ENCODE measurements around the gene ZER1. TPM values are rescaled to one million over a fixed set of nuclear protein-coding genes. Genes with fewer than 3 reads are reported as not detected.
"Not testable (repeated sequence)": the region's sequence is repeated elsewhere in the genome, so short reads cannot be mapped to it uniquely, and the experiment has no call there.

Gene ZER1
- total RNA-seq, 2 experiments from 2014 or later = 15.3 to 15.9 TPM

DNA sequence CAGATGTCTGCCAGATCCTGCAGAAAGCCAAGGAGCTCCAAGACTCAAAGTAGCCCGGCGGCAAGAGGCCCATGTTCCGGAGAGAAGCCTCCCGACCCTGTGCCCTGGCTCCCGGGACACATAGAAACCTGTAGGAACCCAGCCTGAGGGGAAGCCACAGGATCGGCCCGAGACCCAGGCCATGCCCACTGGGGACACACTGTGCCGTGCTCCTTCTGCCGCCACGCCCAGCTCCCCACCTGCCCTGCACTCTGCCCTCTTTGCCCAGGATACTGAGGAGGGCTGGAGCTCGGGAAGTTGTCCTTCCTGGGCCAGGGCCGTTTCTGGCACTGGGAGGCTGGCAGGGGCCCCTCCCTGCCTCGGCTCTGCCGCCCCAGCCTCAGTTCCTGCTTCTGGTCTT lies 36.1 kb upstream of the ZER1 start:
- H3K4me3 Mint-ChIP-seq = no peak overlapping the region
- no peaks in the 10 kb centered on the region for H3K9me3 Mint-ChIP-seq (ENCODE audit: insufficient read depth)
- H3K27me3 Mint-ChIP-seq (ENCODE audit: low read depth) = no peaks in the 10 kb centered on the region
- H3K27ac Mint-ChIP-seq = no peak overlapping the region
- peaks cover 29% of the 10 kb centered on the region for H3K36me3 Mint-ChIP-seq (ENCODE audit: low read depth)
- ChIA-PET CTCF (interaction anchor here (0.6 to 1.8 kb wide), 3 partner anchors 10 to 213 kb away, joined by 3 to 5 read pairs (median 4); partner anchors contain the start of gene ENDOG), POLR2A (no interaction called here)
- ATAC-seq (no peak), DNase-seq (no peak)
- H3K4me1 Mint-ChIP-seq (ENCODE audit: low read depth) = no peaks in the 10 kb centered on the region

GRCh38 chr9:128805661-128806060 lies 33.9 kb upstream of the ZER1 start:
- H3K9me3 Mint-ChIP-seq (ENCODE audit: insufficient read depth) = no peaks in the 10 kb centered on the region
- H3K4me3 Mint-ChIP-seq = no peak overlapping the region
- no peaks in the 10 kb centered on the region for H3K27me3 Mint-ChIP-seq (ENCODE audit: low read depth)
- H3K27ac Mint-ChIP-seq = no peak overlapping the region
- no peaks in the 10 kb centered on the region for H3K4me1 Mint-ChIP-seq (ENCODE audit: low read depth)
- ATAC-seq (no peak), DNase-seq (no peak)
- peaks cover 39% of the 10 kb centered on the region for H3K36me3 Mint-ChIP-seq (ENCODE audit: low read depth)
- ChIA-PET CTCF (no interaction called here), POLR2A (interaction anchor here (0.6 to 0.8 kb wide), 2 partner anchors 112 to 653 kb away, joined by 3 to 4 read pairs; no protein-coding TSS in a partner anchor)

GRCh38 chr9:128802482-128802881 lies 30.8 kb upstream of the ZER1 start:
- no peak for DNase-seq
- peaks cover 47% of the 10 kb centered on the region for H3K36me3 Mint-ChIP-seq (ENCODE audit: low read depth)
- H3K4me1 Mint-ChIP-seq (ENCODE audit: low read depth) = no peaks in the 10 kb centered on the region
- ChIA-PET POLR2A (no interaction called here), CTCF (interaction anchor here (2.2 kb wide), 1 partner anchor 16 kb away, joined by 9 read pairs; the partner anchor contains the start of gene ENDOG)
- H3K9me3 Mint-ChIP-seq (ENCODE audit: insufficient read depth) = no peaks in the 10 kb centered on the region
- H3K4me3 Mint-ChIP-seq = no peak overlapping the region
- H3K27ac Mint-ChIP-seq = no peak overlapping the region
- ATAC-seq = no peak
- no peaks in the 10 kb centered on the region for H3K27me3 Mint-ChIP-seq (ENCODE audit: low read depth)

GRCh38 chr9:128800061-128800460 lies 28.3 kb upstream of the ZER1 start:
- H3K36me3 Mint-ChIP-seq (ENCODE audit: low read depth) = peaks cover 36% of the 10 kb centered on the region
- ChIA-PET POLR2A (no interaction called here), CTCF (no interaction called here)
- no peaks in the 10 kb centered on the region for H3K9me3 Mint-ChIP-seq (ENCODE audit: insufficient read depth)
- no peak for DNase-seq
- H3K27me3 Mint-ChIP-seq (ENCODE audit: low read depth) = no peaks in the 10 kb centered on the region
- H3K4me3 Mint-ChIP-seq = no peak overlapping the region
- H3K4me1 Mint-ChIP-seq (ENCODE audit: low read depth) = no peaks in the 10 kb centered on the region
- no peak for ATAC-seq
- no peak overlapping the region for H3K27ac Mint-ChIP-seq

GRCh38 chr9:128798896-128799295 lies 27.2 kb upstream of the ZER1 start:
- DNase-seq (no peak), ATAC-seq (no peak)
- H3K9me3 Mint-ChIP-seq (ENCODE audit: insufficient read depth) = no peaks in the 10 kb centered on the region
- H3K27me3 Mint-ChIP-seq (ENCODE audit: low read depth) = no peaks in the 10 kb centered on the region
- ChIA-PET POLR2A (no interaction called here), CTCF (no interaction called here)
- H3K36me3 Mint-ChIP-seq (ENCODE audit: low read depth) = peaks cover 37% of the 10 kb centered on the region
- H3K4me1 Mint-ChIP-seq (ENCODE audit: low read depth) = no peaks in the 10 kb centered on the region
- H3K27ac Mint-ChIP-seq = peak overlapping the region; percentile 43
- H3K4me3 Mint-ChIP-seq = no peak overlapping the region

GRCh38 chr9:128794961-128795360 lies 23.2 kb upstream of the ZER1 start:
- DNase-seq; H3K9me3 Mint-ChIP-seq (ENCODE audit: insufficient read depth); POLR2A ChIA-PET; H3K4me3 Mint-ChIP-seq; H3K27me3 Mint-ChIP-seq (ENCODE audit: low read depth); H3K4me1 Mint-ChIP-seq (ENCODE audit: low read depth); H3K27ac Mint-ChIP-seq; CTCF ChIA-PET; ATAC-seq: not testable (repeated sequence)
- H3K36me3 Mint-ChIP-seq (ENCODE audit: low read depth) = peaks cover 35% of the 10 kb centered on the region

GRCh38 chr9:128792978-128793686 lies 21.4 kb upstream of the ZER1 start:
- no peak for ATAC-seq
- no peak overlapping the region for H3K4me3 Mint-ChIP-seq
- H3K27ac Mint-ChIP-seq = no peak overlapping the region
- no peaks in the 10 kb centered on the region for H3K27me3 Mint-ChIP-seq (ENCODE audit: low read depth)
- peaks cover 10% of the 10 kb centered on the region for H3K4me1 Mint-ChIP-seq (ENCODE audit: low read depth)
- H3K36me3 Mint-ChIP-seq (ENCODE audit: low read depth) = peaks cover 29% of the 10 kb centered on the region
- POLR2A ChIA-PET = interaction anchor here (1.4 kb wide), 1 partner anchor 10 kb away, joined by 3 read pairs; no protein-coding TSS in a partner anchor
- H3K9me3 Mint-ChIP-seq (ENCODE audit: insufficient read depth) = no peaks in the 10 kb centered on the region
- DNase-seq = no peak
- CTCF ChIA-PET = interaction anchor here (1.7 kb wide), 1 partner anchor 25 kb away, joined by 7 read pairs; the partner anchor contains the start of gene ENDOG

GRCh38 chr9:128792134-128792533 lies 20.4 kb upstream of the ZER1 start:
- Mint-ChIP-seq H3K4me3 (no peak overlapping the region), H3K4me1 (ENCODE audit: low read depth) (peaks cover 16% of the 10 kb centered on the region), H3K27ac (no peak overlapping the region), H3K9me3 (ENCODE audit: insufficient read depth) (no peaks in the 10 kb centered on the region), H3K36me3 (ENCODE audit: low read depth) (peaks cover 26% of the 10 kb centered on the region), H3K27me3 (ENCODE audit: low read depth) (no peaks in the 10 kb centered on the region)
- ChIA-PET CTCF (interaction anchor here (0.6 to 1.7 kb wide), 2 partner anchors 11 to 26 kb away, joined by 3 to 7 read pairs; partner anchors contain the start of gene ENDOG), POLR2A (interaction anchor here (1.4 kb wide), 1 partner anchor 9 kb away, joined by 3 read pairs; no protein-coding TSS in a partner anchor)
- ATAC-seq = no peak
- DNase-seq = no peak

- CTCF ChIA-PET = no interaction called here
- no peak for ATAC-seq
- Mint-ChIP-seq H3K27me3 (ENCODE audit: low read depth) (no peaks in the 10 kb centered on the region), H3K4me1 (ENCODE audit: low read depth) (peaks cover 21% of the 10 kb centered on the region), H3K36me3 (ENCODE audit: low read depth) (peaks cover 24% of the 10 kb centered on the region), H3K4me3 (no peak overlapping the region), H3K9me3 (ENCODE audit: insufficient read depth) (no peaks in the 10 kb centered on the region), H3K27ac (no peak overlapping the region)
- POLR2A ChIA-PET = no interaction called here
- no peak for DNase-seq
Observed at GRCh38 chr9:128790536-128790935, 18.8 kb upstream of the ZER1 start.

DNA sequence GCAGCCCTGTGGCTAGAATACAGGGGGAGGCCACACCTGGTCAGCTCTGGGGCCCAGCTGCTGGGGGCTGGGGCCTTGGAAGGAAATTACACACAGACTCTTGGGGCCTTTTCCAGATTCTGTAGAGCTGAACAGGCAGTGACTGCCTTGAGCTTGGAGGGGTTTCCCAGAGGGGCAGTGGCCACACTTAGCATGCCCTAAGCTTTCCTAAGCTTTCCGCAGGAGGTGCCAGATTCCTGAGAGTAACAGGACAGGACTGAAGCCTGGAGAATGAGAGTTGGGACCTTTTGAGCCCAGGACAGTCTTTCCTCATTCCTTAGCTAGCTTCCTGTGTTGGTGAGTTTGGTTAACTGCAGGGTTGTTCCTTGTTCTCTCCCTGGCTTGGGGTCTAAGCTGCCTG lies 16.7 kb upstream of the ZER1 start:
- Mint-ChIP-seq H3K27ac (peak overlapping the region; percentile 89), H3K36me3 (ENCODE audit: low read depth) (peaks cover 21% of the 10 kb centered on the region), H3K4me1 (ENCODE audit: low read depth) (peaks cover 21% of the 10 kb centered on the region), H3K9me3 (ENCODE audit: insufficient read depth) (no peaks in the 10 kb centered on the region), H3K27me3 (ENCODE audit: low read depth) (no peaks in the 10 kb centered on the region), H3K4me3 (peak overlapping the region; percentile 95)
- ATAC-seq (no peak), DNase-seq (no peak)
- CTCF ChIA-PET = interaction anchor here (1.0 to 2.5 kb wide), 5 partner anchors 17 to 140 kb away, joined by 3 to 20 read pairs (median 4); partner anchors contain the start of genes ENDOG and PKN3
- POLR2A ChIA-PET = interaction anchor here (0.6 to 1.6 kb wide), 4 partner anchors 16 to 352 kb away, joined by 3 to 10 read pairs (median 6); partner anchors contain the start of gene ENDOG

- CTCF ChIA-PET = interaction anchor here (1.6 to 2.5 kb wide), 2 partner anchors 17 to 30 kb away, joined by 10 to 20 read pairs; partner anchors contain the start of gene ENDOG
- DNase-seq (peak; percentile 28), ATAC-seq (no peak)
- H3K36me3 Mint-ChIP-seq (ENCODE audit: low read depth) = peaks cover 13% of the 10 kb centered on the region
- H3K4me1 Mint-ChIP-seq (ENCODE audit: low read depth) = peaks cover 21% of the 10 kb centered on the region
- H3K9me3 Mint-ChIP-seq (ENCODE audit: insufficient read depth) = no peaks in the 10 kb centered on the region
- H3K27me3 Mint-ChIP-seq (ENCODE audit: low read depth) = no peaks in the 10 kb centered on the region
- POLR2A ChIA-PET = interaction anchor here (1.5 to 1.6 kb wide), 3 partner anchors 15 to 31 kb away, joined by 6 to 10 read pairs (median 7); partner anchors contain the start of gene ENDOG
- H3K4me3 Mint-ChIP-seq = peak overlapping the region; percentile 95
- peak overlapping the region; percentile 89 for H3K27ac Mint-ChIP-seq
Observed at GRCh38 chr9:128787659-128788058, 15.9 kb upstream of the ZER1 start.

Measured in activated CD8-positive, alpha-beta T cell treated with anti-CD3 and anti-CD28 coated beads, Interleukin-2, amount 10 ng/mL, durations not matched to agents 7 days and 5 days (primary cell).